Peyer's patch (tissue), 4 donors: Measurements from ENCODE around the gene TMPRSS13.

ENCODE experiments used
- CTCF ChIP-seq, 6 experiments: fragments of 450-650 bp in 4 of 6; fragments of 200-600 bp in 2 of 6; sonication (generic) in 1 of 6; IDR thresholded peaks; one replicate each; pipeline ENCODE4 v1.5.1; 2017 to 2019; ENCODE audit warnings: antibody characterized with exemption in 6 of 6, mild to moderate bottlenecking in 3 of 6, moderate library complexity in 1 of 6
- POLR2A ChIP-seq, 2 donors: fragments of 450-650 bp; IDR thresholded peaks; one replicate each; pipeline ENCODE4 v1.5.1; 2017; ENCODE audit warnings: antibody characterized with exemption in 2 of 2, mild to moderate bottlenecking in 2 of 2, moderate library complexity in 2 of 2

- TF ChIP-seq CTCF (IDR thresholded peaks at IDR 0.05) (no peak), POLR2A (IDR thresholded peaks at IDR 0.05) (no peak)
These were observed 62.7 kb downstream of the TMPRSS13 start for GRCh38 chr11:117866526-117866925.
